Measurements from ENCODE around the gene CLEC16A.
"Not testable (repeated sequence)": the region's sequence is repeated elsewhere in the genome, so short reads cannot be mapped to it uniquely, and the experiment has no call there.

Gene CLEC16A

DNA sequence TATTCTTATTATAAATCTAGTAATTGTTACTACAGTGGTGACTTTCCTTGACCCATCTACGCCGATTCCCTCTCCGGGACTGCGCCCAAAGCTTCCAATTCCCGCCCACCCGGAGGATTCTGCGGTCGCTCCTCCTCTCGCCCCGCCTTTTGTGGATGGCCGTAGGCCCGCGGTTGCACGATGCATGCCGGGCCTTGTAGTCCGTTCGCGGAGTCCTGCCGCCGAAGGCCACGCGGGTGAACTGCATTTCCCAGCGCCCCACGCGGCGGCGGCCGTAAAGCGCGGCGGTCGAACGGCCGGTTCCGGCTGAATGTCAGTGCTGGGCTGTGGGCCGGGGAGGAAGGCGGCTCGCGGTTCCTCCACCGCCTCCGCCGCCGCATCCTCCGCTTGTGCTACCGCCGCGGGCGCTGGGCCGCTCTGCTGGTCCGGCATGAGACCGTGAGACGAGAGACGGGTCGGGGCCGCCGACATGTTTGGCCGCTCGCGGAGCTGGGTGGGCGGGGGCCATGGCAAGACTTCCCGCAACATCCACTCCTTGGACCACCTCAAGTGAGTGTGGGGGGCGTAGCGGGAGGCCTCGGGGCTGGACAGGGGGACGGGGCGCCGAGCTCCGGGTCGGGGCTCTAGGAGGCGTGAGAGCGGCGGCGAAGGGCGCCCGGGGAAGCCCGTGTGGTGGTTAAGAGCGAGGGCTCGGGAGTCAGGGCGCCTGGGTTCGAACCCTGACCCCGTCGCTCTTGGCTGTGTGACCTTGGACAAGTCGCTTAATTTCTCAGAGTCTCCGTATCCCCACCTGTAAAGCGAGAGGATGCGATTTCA, at the start of gene CLEC16A:
CLEC16A (plus strand) TSS at position 316 of the 816 bp plus-strand sequence; CDS start at position 470, 154 bp downstream.
- peak; percentile 96 for DNase-seq (ENCODE audit: low spot score)

DNA sequence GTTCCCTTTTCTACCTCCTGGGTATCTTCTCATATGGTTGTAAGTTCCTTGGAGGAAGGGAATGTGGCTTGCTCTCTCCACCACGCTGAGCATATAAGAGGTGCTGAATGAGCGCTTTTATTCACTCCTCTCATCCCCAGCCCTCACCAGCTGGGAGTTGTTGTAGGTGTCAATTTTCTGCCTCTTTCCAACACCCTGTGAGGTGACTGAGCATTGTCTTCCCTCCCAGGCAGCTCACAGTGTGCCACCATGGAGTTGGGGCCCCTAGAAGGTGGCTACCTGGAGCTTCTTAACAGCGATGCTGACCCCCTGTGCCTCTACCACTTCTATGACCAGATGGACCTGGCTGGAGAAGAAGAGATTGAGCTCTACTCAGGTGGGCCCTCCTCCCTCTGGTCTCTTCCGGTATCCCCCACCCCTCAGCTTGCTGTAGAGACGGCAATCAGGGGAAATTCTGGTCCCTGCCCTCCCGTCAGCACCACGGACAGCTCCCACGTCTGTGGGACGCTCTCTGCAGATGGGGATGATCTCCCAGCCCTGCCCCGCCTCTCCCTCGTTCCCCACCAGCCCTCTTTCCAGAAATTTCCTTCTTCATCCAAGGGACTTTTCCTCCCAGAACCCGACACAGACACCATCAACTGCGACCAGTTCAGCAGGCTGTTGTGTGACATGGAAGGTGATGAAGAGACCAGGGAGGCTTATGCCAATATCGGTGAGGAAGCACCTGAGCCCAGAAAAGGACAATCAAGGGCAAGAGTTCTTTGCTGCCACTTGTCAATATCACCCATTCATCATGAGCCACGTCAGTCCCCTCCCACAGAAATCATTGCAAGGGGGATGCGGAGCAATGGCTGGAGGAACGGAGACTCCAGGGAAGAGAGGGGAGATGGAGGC, 49.1 kb upstream of the CLEC16A start:
- DNase-seq (ENCODE audit: low spot score), result no peak

- DNase-seq (ENCODE audit: low spot score), result no peak
Measured at GRCh38 chr16:10896165-10896564, 48.2 kb upstream of the CLEC16A start.

DNA sequence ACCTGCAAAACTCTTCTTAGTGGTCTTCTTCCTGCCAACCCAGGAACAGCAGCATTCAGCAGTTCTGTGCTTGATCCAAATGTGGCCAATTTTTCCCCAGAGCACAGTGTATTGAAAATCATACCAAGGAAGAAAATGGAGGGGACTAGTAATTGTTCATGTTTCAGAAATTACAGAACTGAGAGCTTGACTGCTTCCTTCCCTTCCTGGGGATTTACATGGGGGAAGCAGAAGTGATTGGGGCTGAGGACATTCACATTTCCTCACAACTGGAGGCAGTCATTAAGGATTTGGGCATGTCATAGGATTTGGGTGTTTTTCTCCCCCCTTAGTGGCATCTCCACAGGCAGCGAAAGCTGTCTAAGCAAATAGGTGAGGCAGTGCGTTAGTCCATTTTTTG, 47.6 kb upstream of the CLEC16A start:
- no peak for DNase-seq (ENCODE audit: low spot score)

GRCh38 chr16:10897134-10897533, 47.2 kb upstream of the CLEC16A start:
- DNase-seq (ENCODE audit: low spot score), result no peak

DNA sequence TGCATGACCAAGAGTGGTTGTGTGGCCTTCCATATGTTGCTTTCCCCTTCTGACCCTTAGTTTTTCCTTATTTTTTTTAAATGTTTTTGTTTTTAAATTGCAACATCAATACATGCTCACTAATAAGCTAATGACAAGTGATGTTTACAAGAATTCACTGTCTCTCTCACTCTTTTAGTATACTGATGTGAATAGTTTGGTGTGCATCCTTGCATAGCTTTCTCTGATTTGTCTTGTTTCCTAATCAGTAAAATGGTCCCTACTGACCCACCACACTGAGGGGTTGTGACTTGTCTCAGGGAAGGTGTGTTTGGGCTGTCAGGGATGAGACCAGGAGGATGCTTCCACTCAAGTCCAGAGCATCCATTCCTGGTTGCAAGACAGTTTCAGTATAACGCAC, 41.4 kb upstream of the CLEC16A start:
- no peak for DNase-seq (ENCODE audit: low spot score)

DNA sequence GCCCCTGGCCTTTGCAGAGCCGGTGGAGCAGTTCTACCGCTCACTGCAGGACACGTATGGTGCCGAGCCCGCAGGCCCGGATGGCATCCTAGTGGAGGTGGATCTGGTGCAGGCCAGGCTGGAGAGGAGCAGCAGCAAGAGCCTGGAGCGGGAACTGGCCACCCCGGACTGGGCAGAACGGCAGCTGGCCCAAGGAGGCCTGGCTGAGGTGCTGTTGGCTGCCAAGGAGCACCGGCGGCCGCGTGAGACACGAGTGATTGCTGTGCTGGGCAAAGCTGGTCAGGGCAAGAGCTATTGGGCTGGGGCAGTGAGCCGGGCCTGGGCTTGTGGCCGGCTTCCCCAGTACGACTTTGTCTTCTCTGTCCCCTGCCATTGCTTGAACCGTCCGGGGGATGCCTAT, 37.9 kb upstream of the CLEC16A start:
- no peak for DNase-seq (ENCODE audit: low spot score)

DNA sequence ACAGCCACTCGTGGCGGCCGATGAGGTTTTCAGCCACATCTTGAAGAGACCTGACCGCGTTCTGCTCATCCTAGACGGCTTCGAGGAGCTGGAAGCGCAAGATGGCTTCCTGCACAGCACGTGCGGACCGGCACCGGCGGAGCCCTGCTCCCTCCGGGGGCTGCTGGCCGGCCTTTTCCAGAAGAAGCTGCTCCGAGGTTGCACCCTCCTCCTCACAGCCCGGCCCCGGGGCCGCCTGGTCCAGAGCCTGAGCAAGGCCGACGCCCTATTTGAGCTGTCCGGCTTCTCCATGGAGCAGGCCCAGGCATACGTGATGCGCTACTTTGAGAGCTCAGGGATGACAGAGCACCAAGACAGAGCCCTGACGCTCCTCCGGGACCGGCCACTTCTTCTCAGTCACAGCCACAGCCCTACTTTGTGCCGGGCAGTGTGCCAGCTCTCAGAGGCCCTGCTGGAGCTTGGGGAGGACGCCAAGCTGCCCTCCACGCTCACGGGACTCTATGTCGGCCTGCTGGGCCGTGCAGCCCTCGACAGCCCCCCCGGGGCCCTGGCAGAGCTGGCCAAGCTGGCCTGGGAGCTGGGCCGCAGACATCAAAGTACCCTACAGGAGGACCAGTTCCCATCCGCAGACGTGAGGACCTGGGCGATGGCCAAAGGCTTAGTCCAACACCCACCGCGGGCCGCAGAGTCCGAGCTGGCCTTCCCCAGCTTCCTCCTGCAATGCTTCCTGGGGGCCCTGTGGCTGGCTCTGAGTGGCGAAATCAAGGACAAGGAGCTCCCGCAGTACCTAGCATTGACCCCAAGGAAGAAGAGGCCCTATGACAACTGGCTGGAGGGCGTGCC, 37.2 kb upstream of the CLEC16A start:
- no peak for DNase-seq (ENCODE audit: low spot score)

- no peak for DNase-seq (ENCODE audit: low spot score)
Measured at GRCh38 chr16:10907757-10908045, 36.7 kb upstream of the CLEC16A start.

GRCh38 chr16:10911267-10911666, 33.1 kb upstream of the CLEC16A start:
- DNase-seq (ENCODE audit: low spot score), result no peak

- no peak for DNase-seq (ENCODE audit: low spot score)
Measured at GRCh38 chr16:10916534-10916933, 27.8 kb upstream of the CLEC16A start.

DNA sequence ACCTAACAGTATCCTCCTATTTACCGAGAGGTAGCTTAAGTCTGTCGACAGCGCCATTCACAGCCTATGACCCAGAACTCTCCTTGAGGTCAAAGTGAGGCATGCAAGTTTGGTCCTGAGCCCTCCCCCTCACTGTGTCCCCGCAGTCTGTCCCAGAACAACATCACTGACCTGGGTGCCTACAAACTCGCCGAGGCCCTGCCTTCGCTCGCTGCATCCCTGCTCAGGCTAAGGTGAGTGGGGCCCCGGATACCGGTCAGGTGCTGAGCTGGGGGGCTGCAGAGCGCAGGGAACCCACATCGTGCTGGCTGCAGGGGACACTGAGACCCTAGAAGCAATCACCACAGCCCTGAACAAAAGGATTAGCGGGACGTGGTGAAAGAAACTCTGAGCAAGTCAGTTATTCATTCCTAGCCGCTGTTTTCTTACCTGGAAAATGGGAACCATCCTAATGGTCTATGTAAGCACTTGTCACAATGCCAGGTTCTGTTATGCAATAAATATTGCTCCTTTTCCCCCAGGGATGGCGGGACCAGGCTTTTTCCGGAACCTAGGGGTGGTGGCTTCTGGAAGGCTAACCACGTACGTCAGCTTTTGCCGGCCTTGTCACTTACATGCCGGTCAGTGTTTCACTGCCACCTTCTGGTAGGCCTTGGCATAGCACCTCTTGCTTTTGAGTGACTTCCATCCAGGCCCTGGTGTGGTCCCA, 25.9 kb upstream of the CLEC16A start:
- DNase-seq (ENCODE audit: low spot score), result peak; percentile 86

GRCh38 chr16:10919003-10919351, 25.4 kb upstream of the CLEC16A start:
- no peak for DNase-seq (ENCODE audit: low spot score)

- no peak for DNase-seq (ENCODE audit: low spot score)
Measured at GRCh38 chr16:10920726-10921427, 23.5 kb upstream of the CLEC16A start.

DNA sequence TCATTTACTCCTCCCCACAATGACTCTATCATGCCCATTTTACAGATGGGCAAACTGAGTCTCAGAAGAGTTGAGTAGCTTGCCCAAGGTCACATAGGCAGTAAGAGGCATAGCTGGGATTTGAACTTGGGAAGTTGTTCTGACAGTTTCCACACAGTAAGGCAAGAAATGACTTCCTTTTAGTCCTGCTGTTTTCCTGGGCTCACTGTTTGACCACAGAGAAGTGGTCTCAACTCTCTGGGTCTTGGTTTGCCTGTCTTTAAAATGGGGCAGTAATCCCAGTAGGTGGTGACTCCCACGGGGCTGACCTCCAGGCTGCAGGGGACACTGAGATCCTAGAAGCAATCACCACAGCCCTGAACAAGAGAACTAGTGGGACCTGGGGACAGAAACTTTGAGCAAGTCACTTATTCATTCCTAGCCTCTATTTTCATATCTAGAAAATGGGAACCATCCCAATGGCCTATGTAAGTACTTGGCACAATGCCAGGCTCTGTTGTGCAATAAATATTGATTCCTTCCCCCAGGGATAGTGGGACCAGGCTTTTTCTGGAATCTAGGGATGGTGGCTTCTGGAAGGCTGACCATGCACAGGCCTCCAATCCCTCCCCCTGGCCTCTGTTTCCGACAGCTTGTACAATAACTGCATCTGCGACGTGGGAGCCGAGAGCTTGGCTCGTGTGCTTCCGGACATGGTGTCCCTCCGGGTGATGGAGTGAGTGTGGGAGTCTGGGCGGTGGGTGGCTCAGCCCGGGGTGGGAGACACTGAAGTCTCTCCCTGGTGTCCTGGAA, 22.6 kb upstream of the CLEC16A start:
- DNase-seq (ENCODE audit: low spot score), result no peak

DNA sequence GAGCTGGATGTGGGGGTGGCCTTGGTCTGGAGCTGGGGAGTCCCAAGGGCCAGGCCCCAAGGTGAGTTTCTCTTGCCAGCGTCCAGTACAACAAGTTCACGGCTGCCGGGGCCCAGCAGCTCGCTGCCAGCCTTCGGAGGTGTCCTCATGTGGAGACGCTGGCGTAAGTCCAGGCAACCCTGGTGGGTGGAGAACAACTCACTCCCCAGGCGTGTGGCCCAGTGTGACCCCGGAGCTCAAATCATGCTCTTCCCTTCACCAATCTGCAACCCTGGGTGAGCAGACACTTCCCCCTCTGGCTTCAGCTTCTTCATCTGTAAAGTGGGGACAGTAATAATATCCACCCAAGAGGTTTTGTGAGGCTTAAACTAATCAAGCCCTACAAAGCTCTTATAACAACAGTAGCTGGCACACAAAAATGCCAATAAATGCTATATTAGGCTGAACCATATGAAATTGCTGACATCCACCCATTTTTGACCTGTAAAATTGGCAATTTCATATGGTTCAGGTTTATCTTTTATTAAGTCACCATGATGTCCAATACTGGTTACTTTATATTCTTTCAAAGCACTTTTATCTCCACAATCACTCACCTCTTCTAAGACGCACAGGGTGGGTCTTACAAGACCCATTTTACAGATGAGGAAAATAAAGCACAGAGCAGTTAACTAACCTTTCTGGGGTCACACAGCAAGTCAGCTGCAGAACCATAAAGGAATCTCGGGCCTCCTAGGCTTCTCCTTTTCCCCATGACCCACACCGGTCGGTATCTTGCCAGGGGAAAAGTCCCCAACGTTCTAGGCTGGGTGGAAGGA, 21.8 kb upstream of the CLEC16A start:
- no peak for DNase-seq (ENCODE audit: low spot score)

DNA sequence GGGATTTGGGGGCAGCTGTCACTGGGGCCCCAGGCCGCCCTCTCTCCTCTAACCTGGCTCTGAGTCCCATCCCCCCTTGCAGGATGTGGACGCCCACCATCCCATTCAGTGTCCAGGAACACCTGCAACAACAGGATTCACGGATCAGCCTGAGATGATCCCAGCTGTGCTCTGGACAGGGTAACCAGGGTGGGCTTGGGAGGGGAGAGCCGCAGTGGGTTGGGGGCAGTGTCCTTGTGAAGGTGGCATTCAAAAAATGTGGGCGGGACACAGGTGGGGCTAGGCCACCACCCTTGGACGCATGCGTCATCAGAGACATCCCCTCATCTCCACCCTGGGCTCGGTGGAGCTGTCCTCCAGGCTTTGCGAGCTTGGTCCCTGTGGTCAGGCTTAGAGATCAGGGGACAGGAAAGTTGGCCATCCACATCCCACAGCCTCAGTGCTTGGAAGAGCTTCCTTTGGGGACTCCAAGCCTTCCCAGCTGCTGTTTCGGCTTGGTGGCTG, 21.2 kb upstream of the CLEC16A start:
- no peak for DNase-seq (ENCODE audit: low spot score)

DNA sequence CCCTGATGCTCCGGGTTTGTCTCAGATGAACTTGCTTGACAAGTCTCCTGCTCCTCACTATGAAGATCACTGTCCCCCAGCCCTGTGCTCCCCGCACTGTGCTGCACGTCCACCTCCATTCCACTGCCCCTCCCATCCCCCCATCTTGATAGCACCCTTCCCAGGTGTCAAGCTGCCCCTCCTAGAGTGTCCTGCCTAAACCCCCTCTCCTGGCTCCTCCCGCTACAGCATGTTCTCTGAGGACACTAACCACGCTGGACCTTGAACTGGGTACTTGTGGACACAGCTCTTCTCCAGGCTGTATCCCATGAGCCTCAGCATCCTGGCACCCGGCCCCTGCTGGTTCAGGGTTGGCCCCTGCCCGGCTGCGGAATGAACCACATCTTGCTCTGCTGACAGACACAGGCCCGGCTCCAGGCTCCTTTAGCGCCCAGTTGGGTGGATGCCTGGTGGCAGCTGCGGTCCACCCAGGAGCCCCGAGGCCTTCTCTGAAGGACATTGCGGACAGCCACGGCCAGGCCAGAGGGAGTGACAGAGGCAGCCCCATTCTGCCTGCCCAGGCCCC, 20.6 kb upstream of the CLEC16A start:
- no peak for DNase-seq (ENCODE audit: low spot score)

GRCh38 chr16:10925285-10925684, 19.1 kb upstream of the CLEC16A start:
- not testable (repeated sequence) for DNase-seq (ENCODE audit: low spot score)

All from CD4-positive, alpha-beta T cell treated with Interleukin-2 at 100 ng/mL for 4 hours (primary cell).